Endothelial cell of umbilical vein (primary cell): ENCODE data around the gene MAPKAP1. TPM values are rescaled to one million over a fixed set of nuclear protein-coding genes. Genes with fewer than 3 reads are reported as not detected.

ENCODE experiments used
- BruUV-seq: library from RNA; stranded (reverse); fragments of 400-500 nt; replicated peaks from 2 replicates; lab custom pipeline; 2021; lab: Mats Ljungman, UMichigan
- CTCF ChIA-PET: fragments of 300-600, 350-600 bp; sonication (Branson Sonifier 250); formaldehyde crosslinking; loops from one replicate; lab custom pipeline; 2021; ENCODE audit warnings: antibody characterized with exemption, inconsistent platforms; lab: Charles Lee
- POLR2A ChIA-PET: fragments of 300-600, 350-600 bp; sonication (Branson Sonifier 250); formaldehyde crosslinking; loops from one replicate; lab custom pipeline; 2021; ENCODE audit warnings: antibody characterized with exemption, inconsistent platforms; lab: Charles Lee
- DNase-seq: peaks from one replicate; pipeline ENCODE4 v3.0.0-alpha.2; 2011; ENCODE audit warnings: low read depth, low spot score
- FAIRE-seq: peaks from 2 replicates; lab custom pipeline; 2011; peaks lifted over from hg19 to GRCh38; lab: Jason Lieb, UNC
- H2AFZ ChIP-seq: 2 replicates; pipeline ENCODE4 v1.6.0; 2012; ENCODE audit warnings: low read depth, low read length, control low read depth, inconsistent platforms
- H3K27ac ChIP-seq: 2 replicates; pipeline ENCODE4 v1.5.1; 2011; ENCODE audit warnings: low read depth, mild to moderate bottlenecking, control low read depth, low read length, moderate library complexity; ENCODE audit not compliant: insufficient read depth
- H3K27me3 ChIP-seq, 2 experiments: 2 replicates each; pipeline versions ENCODE4 v1.6.0 to v1.6.1; 2011; ENCODE audit warnings: low read length in 2 of 2, mixed read lengths in 1 of 2; ENCODE audit not compliant: control insufficient read depth in 2 of 2, insufficient read depth in 2 of 2
- H3K36me3 ChIP-seq, 2 experiments: 2 replicates in 1 of 2; 3 replicates in 1 of 2; pipeline ENCODE4 v1.5.1; 2011; ENCODE audit warnings: low read length in 2 of 2, mild to moderate bottlenecking in 1 of 2, moderate library complexity in 1 of 2; ENCODE audit not compliant: control insufficient read depth in 2 of 2, insufficient read depth in 2 of 2; ENCODE audit errors: extremely low read depth in 1 of 2
- H3K4me1 ChIP-seq: 3 replicates; pipeline ENCODE4 v1.5.1; 2011; ENCODE audit warnings: mild to moderate bottlenecking, low read length; ENCODE audit not compliant: control insufficient read depth, insufficient read depth; ENCODE audit errors: extremely low read depth
- H3K4me2 ChIP-seq: 2 replicates; pipeline ENCODE4 v1.6.1; 2011; ENCODE audit warnings: low read length, control low read depth, mixed read lengths; ENCODE audit not compliant: insufficient read depth
- H3K4me3 ChIP-seq, 3 experiments: fragments of 200-600 bp in 1 of 3; sonication (generic), shearing (Covaris generic) in 1 of 3; replicated peaks in 1 of 3; 2 replicates each; pipeline ENCODE4 v1.5.1; 2011 to 2016; ENCODE audit warnings: control low read depth in 3 of 3, low read length in 3 of 3, mild to moderate bottlenecking in 2 of 3, inconsistent platforms in 1 of 3, low read depth in 1 of 3, moderate library complexity in 1 of 3; ENCODE audit not compliant: insufficient read depth in 1 of 3
- H3K79me2 ChIP-seq: 2 replicates; pipeline ENCODE4 v1.6.0; 2012; ENCODE audit warnings: low read length, inconsistent platforms; ENCODE audit not compliant: control insufficient read depth, insufficient read depth
- H3K9ac ChIP-seq: replicated peaks from 2 replicates; pipeline ENCODE3; 2011; ENCODE audit warnings: low read length, control low read depth; ENCODE audit not compliant: insufficient read depth; ENCODE audit errors: extremely low read depth
- H3K9me1 ChIP-seq: replicated peaks from 3 replicates; pipeline ENCODE4 v1.6.0; 2011; ENCODE audit warnings: mild to moderate bottlenecking, low read length; ENCODE audit not compliant: control insufficient read depth, insufficient read depth; ENCODE audit errors: extremely low read depth
- H3K9me3 ChIP-seq: replicated peaks from 2 replicates; pipeline ENCODE4 v1.5.1; 2012; ENCODE audit warnings: low read length, inconsistent platforms; ENCODE audit not compliant: control insufficient read depth, insufficient read depth
- H4K20me1 ChIP-seq: replicated peaks from 2 replicates; pipeline ENCODE3; 2011; ENCODE audit warnings: mild to moderate bottlenecking, low read length; ENCODE audit not compliant: control insufficient read depth, insufficient read depth; ENCODE audit errors: extremely low read depth
- CTCF ChIP-seq, 2 donors: IDR thresholded peaks; 1 replicate in 1 of 2; 2 replicates in 1 of 2; pipeline ENCODE4 v1.5.1; 2011; ENCODE audit warnings: low read length in 2 of 2, mild to moderate bottlenecking in 2 of 2, moderate library complexity in 2 of 2, control low read depth in 1 of 2, inconsistent platforms in 1 of 2, low read depth in 1 of 2; ENCODE audit not compliant: insufficient read depth in 1 of 2; ENCODE audit errors: extremely low read depth in 1 of 2
- EZH2 ChIP-seq: IDR thresholded peaks from 2 replicates; pipeline ENCODE4 v1.6.1; 2012; ENCODE audit warnings: borderline replicate concordance, low read depth, mild to moderate bottlenecking, moderate library complexity, low read length, inconsistent platforms; ENCODE audit not compliant: severe bottlenecking
- FOS ChIP-seq: IDR thresholded peaks from 2 replicates; pipeline ENCODE4 v1.6.1; 2011; ENCODE audit warnings: mild to moderate bottlenecking, low read length, moderate library complexity, borderline replicate concordance; ENCODE audit not compliant: insufficient read depth
- GATA2 ChIP-seq: IDR thresholded peaks from 2 replicates; pipeline ENCODE4 v1.7.0; 2011; ENCODE audit warnings: low read depth, mild to moderate bottlenecking, moderate library complexity, mixed read lengths, low read length; ENCODE audit not compliant: insufficient read length, insufficient read depth
- JUN ChIP-seq: IDR thresholded peaks from 2 replicates; pipeline ENCODE4 v1.6.1; 2011; ENCODE audit warnings: borderline replicate concordance, low read depth; ENCODE audit not compliant: insufficient read length, insufficient read depth
- MAX ChIP-seq: IDR thresholded peaks from 2 replicates; pipeline ENCODE4 v1.6.1; 2011; ENCODE audit not compliant: insufficient read depth, insufficient read length
- MYC ChIP-seq: IDR thresholded peaks from one replicate; pipeline ENCODE4 v1.6.1; 2011; ENCODE audit warnings: mild to moderate bottlenecking, low read depth, low read length
- POLR2A ChIP-seq: IDR thresholded peaks from 2 replicates; pipeline ENCODE4 v1.6.1; 2012; ENCODE audit warnings: low read depth, mild to moderate bottlenecking, control low read depth, low read length
- POLR2AphosphoS5 ChIP-seq: IDR thresholded peaks from 2 replicates; pipeline ENCODE4 v1.6.1; 2012; ENCODE audit warnings: low read depth, mild to moderate bottlenecking, control low read depth, low read length, moderate library complexity; ENCODE audit not compliant: insufficient read depth
- dilution Hi-C: fragments of 300-500 bp; cut with MboI; formaldehyde crosslinking; loops from one replicate; pipeline ENCODE4 v1.15.0; 2019; ENCODE audit warnings: low sequenced_read_pairs; ENCODE audit not compliant: extremely low pct_ligation_motif_present
- intact Hi-C: fragments of 100-400 bp; cut with micrococcal nuclease; formaldehyde crosslinking; loops from one replicate; pipeline ENCODE4 v1.10.0; 2022
- polyA plus RNA-seq, 4 experiments: library from polyadenylated mRNA; depleted of rRNA in 3 of 4; stranded (reverse) in 3 of 4; unstranded in 1 of 4; fragments of >200 nt; gene quantifications; 2 replicates each; pipeline versions ENCODE4 v1.2.1 to v1.2.3, GENCODE V29; 2011 to 2012; ENCODE audit warnings: missing spikeins in 1 of 4
- total RNA-seq: library from RNA; stranded (reverse); gene quantifications from 2 replicates; pipeline ENCODE4 v1.2.3, GENCODE V29; 2021

MAPKAP1 gene
- total and polyA plus RNA-seq, 2 donors (not counting 3 experiments of a cell fraction or from before 2014, with no cell fraction given), result 61.9 to 99.1 TPM

GRCh38 chr9:125651576-125652232 is 55.3 kb downstream of the MAPKAP1 start:
- Histone ChIP-seq H4K20me1 (no peaks in the 10 kb centered on the region), H3K4me2 (no peak overlapping the region), H3K9me3 (no peaks in the 10 kb centered on the region), H2AFZ (no peak overlapping the region), H3K9me1 (no peaks in the 10 kb centered on the region), H3K27ac (no peak overlapping the region), H3K27me3 (no peaks in the 10 kb centered on the region), H3K9ac (no peak overlapping the region), H3K4me1 (peaks cover 48% of the 10 kb centered on the region), H3K4me3 (no peak overlapping the region), H3K36me3 (no peaks in the 10 kb centered on the region), H3K79me2 (peaks cover 30% of the 10 kb centered on the region)
- BruUV-seq, result no TSS peak
- dilution Hi-C loops, result no loop called here
- DNase-seq (no peak), FAIRE-seq (no peak)
- TF ChIP-seq MAX (no peak), POLR2AphosphoS5 (no peak), CTCF (IDR thresholded peaks at IDR 0.05; ENCODE audit: extremely low read depth in 1 of 2, insufficient read depth in 1 of 2, low read depth in 1 of 2, low read length in 2 of 2) (no peak), GATA2 (no peak), FOS (no peak), JUN (no peak), EZH2 (no peak), MYC (no peak), POLR2A (no peak)
- CTCF ChIA-PET, result interaction anchor here (1.5 kb wide), 2 partner anchors 23 to 93 kb away, joined by 3 to 4 read pairs; no protein-coding TSS in a partner anchor
- intact Hi-C loops, result no loop called here
- POLR2A ChIA-PET, result no interaction called here
